ENCODE measurements around the gene LGR6. TPM values are rescaled to one million over a fixed set of nuclear protein-coding genes. Genes with fewer than 3 reads are reported as not detected.

The LGR6 gene
- total and polyA plus RNA-seq, 8 donors, result 0.15 to 3.5 (median 0.58) TPM; not detected in 4

GRCh38 chr1:202150187-202150586 is 43.4 kb upstream of the LGR6 start:
- 87 to 91% (median 90%) methylated on average over 9 of the region's 9 CpGs for WGBS, 5 donors
- TF ChIP-seq EP300 (IDR thresholded peaks at IDR 0.05) (no peak), POLR2AphosphoS5 (IDR thresholded peaks at IDR 0.05) (no peak), CTCF (IDR thresholded peaks at IDR 0.05) (no peak), POLR2A (IDR thresholded peaks at IDR 0.05) (no peak)
- Histone ChIP-seq H3K36me3 (peaks cover 0 to 21% (median 5%) of the 10 kb centered on the region in 4 donors), H3K27me3 (no peaks in the 10 kb centered on the region), H3K9me3 (no peaks in the 10 kb centered on the region), H3K4me3 (no peak overlapping the region), H3K4me1 (peaks cover 4 to 17% (median 12%) of the 10 kb centered on the region in 4 donors), H3K27ac (no peak overlapping the region)
- intact Hi-C loops (cut with DNase I; ENCODE audit: low total_unique reads), result no loop called here
- no peak for DNase-seq

GRCh38 chr1:202150602-202151001 is 43.0 kb upstream of the LGR6 start:
- DNase-seq, result no peak
- peaks cover 0 to 17% (median 12%) of the 10 kb centered on the region in 4 donors for H3K4me1 ChIP-seq
- no peaks in the 10 kb centered on the region for H3K27me3 ChIP-seq
- no peak for TF ChIP-seq CTCF (IDR thresholded peaks at IDR 0.05)
- TF ChIP-seq POLR2A (IDR thresholded peaks at IDR 0.05), result no peak
- TF ChIP-seq POLR2AphosphoS5 (IDR thresholded peaks at IDR 0.05), result no peak
- no peak for TF ChIP-seq EP300 (IDR thresholded peaks at IDR 0.05)
- 76 to 92% (median 84%) methylated on average over 8 of the region's 8 CpGs for WGBS, 5 donors
- intact Hi-C loops (cut with DNase I; ENCODE audit: low total_unique reads), result no loop called here
- no peaks in the 10 kb centered on the region for H3K9me3 ChIP-seq
- H3K4me3 ChIP-seq, result no peak overlapping the region
- no peak overlapping the region for H3K27ac ChIP-seq
- peaks cover 0 to 21% (median 5%) of the 10 kb centered on the region in 4 donors for H3K36me3 ChIP-seq

- H3K27ac ChIP-seq, result no peak overlapping the region
- peaks cover 0 to 21% (median 5%) of the 10 kb centered on the region in 4 donors for H3K36me3 ChIP-seq
- H3K27me3 ChIP-seq, result no peaks in the 10 kb centered on the region
- WGBS, 5 donors, result 84 to 95% (median 89%) methylated on average over 2 of the region's 2 CpGs
- DNase-seq, result no peak
- intact Hi-C loops (cut with DNase I; ENCODE audit: low total_unique reads), result no loop called here
- no peaks in the 10 kb centered on the region for H3K9me3 ChIP-seq
- no peak overlapping the region for H3K4me3 ChIP-seq
- peaks cover 0 to 17% (median 11%) of the 10 kb centered on the region in 4 donors for H3K4me1 ChIP-seq
- no peak for TF ChIP-seq CTCF (IDR thresholded peaks at IDR 0.05)
- TF ChIP-seq POLR2AphosphoS5 (IDR thresholded peaks at IDR 0.05), result no peak
- TF ChIP-seq POLR2A (IDR thresholded peaks at IDR 0.05), result no peak
- no peak for TF ChIP-seq EP300 (IDR thresholded peaks at IDR 0.05)
These were observed 42.6 kb upstream of the LGR6 start for GRCh38 chr1:202151045-202151444.

- Histone ChIP-seq H3K4me3 (no peak overlapping the region), H3K27me3 (no peaks in the 10 kb centered on the region), H3K36me3 (peaks cover 0 to 21% (median 5%) of the 10 kb centered on the region in 4 donors), H3K27ac (no peak overlapping the region), H3K4me1 (peaks cover 0 to 17% (median 11%) of the 10 kb centered on the region in 4 donors), H3K9me3 (no peaks in the 10 kb centered on the region)
- intact Hi-C loops (cut with DNase I; ENCODE audit: low total_unique reads), result no loop called here
- no peak for TF ChIP-seq POLR2A (IDR thresholded peaks at IDR 0.05)
- TF ChIP-seq CTCF (IDR thresholded peaks at IDR 0.05), result no peak
- no peak for TF ChIP-seq EP300 (IDR thresholded peaks at IDR 0.05)
- no peak for TF ChIP-seq POLR2AphosphoS5 (IDR thresholded peaks at IDR 0.05)
- 79 to 100% (median 92%) methylated on average over 2 to 10 of the region's 10 CpGs for WGBS, 5 donors
- no peak for DNase-seq
These were observed 41.2 kb upstream of the LGR6 start for GRCh38 chr1:202152399-202152798.
